ENCODE measurements around the gene CLCF1.

Gene CLCF1

GRCh38 chr11:67373648-67374570, 511 bp upstream of the CLCF1 start:
- peak; percentile 90 for DNase-seq

GRCh38 chr11:67372321-67372992, 941 bp downstream of the CLCF1 start:
- DNase-seq = peak; percentile 32

GRCh38 chr11:67371911-67372320, 1.5 kb downstream of the CLCF1 start:
- DNase-seq = no peak

GRCh38 chr11:67371189-67371910, 2.0 kb downstream of the CLCF1 start:
- DNase-seq = peak; percentile 48

- DNase-seq = no peak
Measured at GRCh38 chr11:67370351-67371076, 2.9 kb downstream of the CLCF1 start.

- DNase-seq = no peak
Measured at GRCh38 chr11:67369801-67370284, 3.6 kb downstream of the CLCF1 start.

GRCh38 chr11:67369275-67369674, 4.1 kb downstream of the CLCF1 start:
- no peak for DNase-seq

- DNase-seq = peak; percentile 46
Measured at GRCh38 chr11:67368621-67369020, 4.8 kb downstream of the CLCF1 start.

GRCh38 chr11:67367761-67368227, 5.6 kb downstream of the CLCF1 start:
- no peak for DNase-seq

GRCh38 chr11:67366961-67367760, 6.2 kb downstream of the CLCF1 start:
- no peak for DNase-seq

- no peak for DNase-seq
Measured at GRCh38 chr11:67366546-67366945, 6.9 kb downstream of the CLCF1 start.

GRCh38 chr11:67365736-67366444, 7.5 kb downstream of the CLCF1 start:
- DNase-seq = no peak

- DNase-seq = no peak
Measured at GRCh38 chr11:67364783-67365722, 8.3 kb downstream of the CLCF1 start.

- DNase-seq = peak; percentile 28
Measured at GRCh38 chr11:67364169-67364568, 9.2 kb downstream of the CLCF1 start.

- DNase-seq = no peak
Measured at GRCh38 chr11:67357831-67358670, 15.3 kb downstream of the CLCF1 start.

GRCh38 chr11:67356864-67357561, 16.4 kb downstream of the CLCF1 start:
- peak; percentile 77 for DNase-seq

- DNase-seq = no peak
Measured at GRCh38 chr11:67356387-67356863, 17.0 kb downstream of the CLCF1 start.
